Activated CD8-positive, alpha-beta memory T cell treated with anti-CD3 and anti-CD28 coated beads, Interleukin-2, amount 50 U/mL, for 1 hour (primary cell): ENCODE results near the gene KRTAP9-2.
"Not testable (repeated sequence)": the region's sequence is repeated elsewhere in the genome, so short reads cannot be mapped to it uniquely, and the experiment has no call there.

Experiments
- DNase-seq: peaks from one replicate; pipeline ENCODE4 v3.0.0-alpha.2; 2020; ENCODE audit errors: extremely low read depth

The KRTAP9-2 gene, protein sequence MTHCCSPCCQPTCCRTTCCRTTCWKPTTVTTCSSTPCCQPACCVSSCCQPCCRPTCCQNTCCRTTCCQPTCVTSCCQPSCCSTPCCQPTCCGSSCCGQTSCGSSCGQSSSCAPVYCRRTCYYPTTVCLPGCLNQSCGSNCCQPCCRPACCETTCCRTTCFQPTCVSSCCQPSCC

DNA sequence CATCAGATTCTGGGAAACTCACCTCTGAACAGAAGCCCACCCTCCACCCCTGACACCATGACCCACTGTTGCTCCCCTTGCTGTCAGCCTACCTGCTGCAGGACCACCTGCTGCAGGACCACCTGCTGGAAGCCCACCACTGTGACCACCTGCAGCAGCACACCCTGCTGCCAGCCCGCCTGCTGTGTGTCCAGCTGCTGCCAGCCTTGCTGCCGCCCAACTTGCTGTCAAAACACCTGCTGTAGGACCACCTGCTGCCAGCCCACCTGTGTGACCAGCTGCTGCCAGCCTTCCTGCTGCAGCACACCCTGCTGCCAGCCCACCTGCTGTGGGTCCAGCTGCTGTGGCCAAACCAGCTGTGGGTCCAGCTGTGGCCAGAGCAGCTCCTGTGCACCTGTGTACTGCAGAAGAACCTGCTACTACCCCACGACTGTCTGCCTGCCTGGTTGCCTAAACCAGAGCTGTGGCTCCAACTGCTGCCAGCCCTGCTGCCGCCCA lies at the start of gene KRTAP9-2:
KRTAP9-2 (plus strand) TSS at position 51 of the 498 bp plus-strand sequence; CDS start at position 58, 7 bp downstream.
- not testable (repeated sequence) for DNase-seq

DNA sequence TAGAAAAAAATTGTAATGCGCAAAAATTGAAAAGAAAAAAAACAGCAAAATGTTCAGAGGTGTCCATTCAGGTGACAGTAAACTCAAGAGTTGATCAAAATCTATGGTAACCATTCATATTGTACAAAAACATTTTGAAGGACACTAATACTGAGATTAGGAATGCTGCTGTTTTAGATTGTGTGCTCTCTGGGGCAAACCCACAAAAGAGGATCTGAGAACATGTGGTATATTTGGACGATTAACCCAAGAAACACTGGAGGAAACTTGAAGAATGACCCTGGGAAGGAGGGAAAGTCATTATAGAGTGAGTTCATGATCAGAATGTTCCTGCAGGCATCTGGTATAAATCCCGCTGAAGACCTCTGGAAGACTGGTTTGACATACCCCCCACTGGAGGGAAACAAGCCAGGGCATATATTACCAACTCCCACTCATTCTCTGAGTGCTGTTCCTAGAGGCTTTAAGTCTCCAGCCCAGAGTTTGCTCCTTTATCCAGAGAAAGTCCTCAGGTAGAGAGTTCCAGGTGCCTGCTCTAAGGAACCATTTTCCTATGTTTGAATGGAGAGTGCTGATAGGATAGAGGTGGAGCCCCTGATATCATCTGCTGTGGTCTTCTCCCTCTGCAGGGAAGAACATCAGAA lies 49.6 kb upstream of the KRTAP9-2 start:
- DNase-seq, result no peak

DNA sequence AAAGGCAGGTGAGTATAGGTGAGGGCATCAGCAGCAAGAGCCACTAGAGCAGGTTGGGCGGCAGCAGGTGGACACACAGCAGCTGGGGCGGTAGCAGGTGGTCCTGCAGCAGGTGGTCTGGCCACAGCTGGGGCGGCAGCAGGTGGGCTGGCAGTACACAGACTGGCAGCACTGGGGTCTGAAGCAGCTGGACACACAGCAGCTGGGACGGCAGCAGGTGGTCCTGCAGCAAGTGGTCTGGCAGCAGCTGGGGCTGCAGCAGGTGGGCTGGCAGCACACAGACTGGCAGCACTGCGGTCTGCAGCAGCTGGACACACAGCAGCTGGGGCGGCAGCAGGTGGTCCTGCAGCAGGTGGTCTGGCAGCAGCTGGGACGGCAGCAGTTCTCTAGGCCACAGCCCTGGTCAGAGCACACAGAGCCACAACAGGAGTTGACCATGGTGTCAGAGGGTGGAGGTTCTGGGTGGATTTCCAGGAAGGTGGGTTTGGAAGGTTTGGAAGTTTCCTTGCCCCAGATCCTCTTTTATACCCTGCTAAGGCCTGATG lies 48.6 kb upstream of the KRTAP9-2 start, which contains the start of gene KRTAP4-2:
KRTAP4-2 (minus strand) TSS at position 495 of the 545 bp plus-strand sequence; CDS start at position 438, 57 bp downstream.
- no peak for DNase-seq

DNA sequence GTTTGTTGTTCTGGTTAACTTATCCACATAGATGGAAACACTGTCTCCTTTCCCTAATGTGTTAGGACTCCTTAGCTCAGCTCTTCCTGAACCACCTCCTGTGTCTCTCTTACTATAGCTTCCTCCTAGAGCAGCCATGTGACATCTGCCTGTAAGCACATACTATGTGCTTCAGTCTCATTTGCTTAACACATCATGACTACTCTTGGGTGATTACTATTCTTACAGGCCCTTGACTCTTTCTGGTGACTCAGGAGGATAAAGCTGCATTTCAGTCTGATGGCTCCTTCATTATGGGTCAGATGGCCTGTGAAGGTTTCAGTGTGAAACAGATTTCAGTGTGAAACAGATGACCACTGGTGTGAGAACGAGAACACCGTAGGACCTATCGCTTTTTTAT lies 48.1 kb upstream of the KRTAP9-2 start:
- no peak for DNase-seq

DNA sequence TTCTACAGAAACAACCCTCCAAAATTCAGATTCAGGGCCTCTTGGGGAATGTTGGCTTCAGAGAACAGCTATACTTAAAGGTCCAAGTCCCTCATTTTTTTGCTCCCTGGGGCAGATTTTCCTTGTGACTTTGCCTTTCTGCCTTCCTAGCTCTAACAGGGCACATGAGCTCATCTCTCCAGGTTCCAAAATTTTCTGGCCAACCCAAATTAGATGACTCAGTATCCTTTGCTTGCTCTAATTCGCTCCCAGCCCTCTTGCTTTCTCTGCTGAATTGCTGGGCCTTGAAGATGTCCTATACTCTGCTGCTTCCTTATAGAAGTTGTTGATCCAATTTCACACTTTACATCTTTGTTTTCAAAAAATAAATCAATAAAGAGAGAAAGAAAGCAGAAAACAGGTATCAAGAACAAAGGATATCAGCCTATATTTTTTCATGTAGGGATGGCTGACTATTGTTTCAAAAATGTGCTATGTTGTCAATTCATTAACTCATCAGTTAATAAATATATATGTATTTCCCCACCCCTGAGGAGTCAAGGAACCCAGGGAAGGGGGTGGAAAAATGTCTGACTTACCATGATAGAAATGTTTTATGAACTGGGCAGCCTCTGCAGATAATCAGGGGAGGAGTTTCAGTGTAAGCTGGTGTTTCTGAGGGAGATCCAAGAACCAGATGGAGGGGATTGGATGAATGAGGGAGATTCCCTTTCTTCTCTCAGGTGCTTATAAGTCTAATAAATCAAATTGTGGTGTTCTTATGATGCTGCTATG lies 47.4 kb upstream of the KRTAP9-2 start:
- DNase-seq, result no peak

DNA sequence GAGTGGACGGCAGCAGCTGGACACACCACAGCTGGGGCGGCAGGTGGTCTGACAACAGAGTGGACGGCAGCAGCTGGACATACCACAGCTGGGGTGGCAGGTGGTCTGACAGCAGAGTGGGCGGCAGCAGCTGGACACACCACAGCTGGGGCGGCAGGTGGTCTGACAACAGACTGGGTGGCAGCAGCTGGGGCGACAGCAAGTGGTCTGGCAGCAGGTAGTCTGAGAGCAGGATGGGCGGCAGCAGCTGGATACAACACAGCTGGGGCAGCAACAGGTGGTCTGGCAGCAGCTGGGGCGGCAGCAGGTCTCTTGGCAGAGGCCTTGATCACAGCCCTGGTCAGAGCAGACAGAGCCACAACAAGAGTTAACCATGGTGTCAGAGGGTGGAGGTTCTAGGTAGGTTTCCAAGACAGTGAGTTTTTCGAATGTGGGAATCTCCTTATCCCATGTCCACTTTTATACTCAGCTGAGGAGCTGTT lies 41.9 kb upstream of the KRTAP9-2 start, which contains the start of gene KRTAP4-1:
KRTAP4-1 (minus strand) TSS at position 432 of the 482 bp plus-strand sequence; CDS start at position 375, 57 bp downstream.
- DNase-seq, result no peak

DNA sequence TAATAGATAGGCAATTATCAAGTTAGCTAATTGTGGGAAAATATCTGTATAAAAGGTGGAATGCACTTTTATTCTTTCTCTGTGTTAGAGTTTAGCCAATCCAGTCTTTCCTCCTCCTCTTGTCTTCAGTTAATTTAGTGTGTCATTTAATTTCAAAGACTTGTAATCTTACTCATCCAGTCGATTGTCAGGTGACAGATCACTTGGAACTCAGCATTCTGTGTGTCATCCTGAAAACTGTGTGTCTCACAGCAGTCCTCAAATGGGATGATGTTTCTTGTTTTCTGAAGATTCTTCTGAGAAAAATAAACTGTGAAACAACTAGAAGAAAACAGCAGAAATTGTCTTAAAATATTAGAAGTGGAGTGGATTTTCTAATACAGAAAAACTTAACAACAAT lies 41.4 kb upstream of the KRTAP9-2 start:
- DNase-seq, result no peak

DNA sequence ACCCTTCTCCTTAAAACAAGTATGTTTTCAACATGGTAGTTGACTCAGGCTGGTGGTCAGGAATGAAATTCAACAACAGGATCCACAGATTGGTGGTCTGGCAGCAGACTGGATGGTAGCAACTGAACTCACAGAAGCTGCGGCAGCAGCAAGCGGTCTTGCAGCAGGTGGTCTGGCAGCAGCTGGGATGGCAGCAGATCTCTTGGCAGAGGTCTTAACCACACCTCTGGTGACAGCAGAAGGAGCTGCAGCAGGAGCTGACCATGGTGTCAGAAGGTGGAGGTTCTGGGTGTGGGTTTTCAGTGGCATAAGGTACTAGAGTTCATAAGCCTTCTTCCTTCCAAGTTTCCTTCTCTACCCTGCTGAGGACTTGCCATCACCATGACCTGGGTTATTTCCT lies 39.6 kb upstream of the KRTAP9-2 start:
- no peak for DNase-seq

DNA sequence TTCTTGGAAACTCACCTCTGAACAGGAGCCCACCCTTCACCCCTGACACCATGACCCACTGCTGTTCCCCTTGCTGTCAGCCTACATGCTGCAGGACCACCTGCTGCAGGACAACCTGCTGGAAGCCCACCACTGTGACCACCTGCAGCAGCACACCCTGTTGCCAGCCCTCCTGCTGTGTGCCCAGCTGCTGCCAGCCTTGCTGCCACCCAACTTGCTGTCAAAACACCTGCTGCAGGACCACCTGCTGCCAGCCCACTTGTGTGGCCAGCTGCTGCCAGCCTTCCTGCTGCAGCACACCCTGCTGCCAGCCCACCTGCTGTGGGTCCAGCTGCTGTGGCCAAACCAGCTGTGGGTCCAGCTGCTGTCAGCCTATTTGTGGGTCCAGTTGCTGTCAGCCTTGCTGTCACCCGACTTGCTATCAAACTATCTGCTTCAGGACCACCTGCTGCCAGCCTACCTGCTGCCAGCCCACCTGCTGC lies 36.6 kb upstream of the KRTAP9-2 start, which contains the start of gene KRTAP9-1:
KRTAP9-1 (plus strand) TSS at position 51 of the 482 bp plus-strand sequence; CDS start at position 51, 0 bp downstream.
- not testable (repeated sequence) for DNase-seq

DNA sequence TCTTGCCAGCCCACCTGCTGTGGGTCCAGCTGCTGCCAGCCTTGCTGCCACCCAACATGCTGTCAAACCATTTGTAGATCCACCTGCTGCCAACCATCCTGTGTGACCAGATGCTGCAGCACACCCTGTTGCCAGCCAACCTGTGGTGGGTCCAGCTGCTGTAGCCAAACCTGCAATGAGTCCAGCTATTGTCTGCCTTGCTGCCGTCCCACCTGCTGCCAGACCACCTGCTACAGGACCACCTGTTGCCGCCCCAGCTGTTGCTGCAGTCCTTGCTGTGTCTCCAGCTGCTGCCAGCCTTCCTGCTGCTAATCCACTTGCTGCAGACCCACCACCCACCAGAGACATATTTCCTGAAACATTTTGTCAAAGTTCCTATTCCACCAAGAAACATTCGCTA lies 36.1 kb upstream of the KRTAP9-2 start:
- no peak for DNase-seq

DNA sequence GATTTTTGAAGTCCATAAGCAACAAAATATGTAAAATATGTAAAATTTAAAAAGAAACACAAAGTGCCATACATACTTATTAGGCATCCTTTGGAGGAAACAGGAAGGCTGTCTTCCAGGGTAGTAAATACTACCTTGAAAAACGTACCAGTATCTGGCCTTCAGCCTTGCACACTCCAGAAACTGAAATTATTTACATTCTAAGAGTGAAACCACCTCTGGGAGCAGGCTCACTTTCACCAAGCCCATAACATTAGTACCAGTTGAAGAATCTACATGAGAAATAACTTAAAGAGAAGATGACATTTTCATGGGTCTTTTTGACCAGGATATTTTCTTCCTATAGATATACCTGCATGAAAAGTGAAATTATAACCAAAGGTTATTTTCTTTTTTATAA lies 30.4 kb upstream of the KRTAP9-2 start:
- no peak for DNase-seq

DNA sequence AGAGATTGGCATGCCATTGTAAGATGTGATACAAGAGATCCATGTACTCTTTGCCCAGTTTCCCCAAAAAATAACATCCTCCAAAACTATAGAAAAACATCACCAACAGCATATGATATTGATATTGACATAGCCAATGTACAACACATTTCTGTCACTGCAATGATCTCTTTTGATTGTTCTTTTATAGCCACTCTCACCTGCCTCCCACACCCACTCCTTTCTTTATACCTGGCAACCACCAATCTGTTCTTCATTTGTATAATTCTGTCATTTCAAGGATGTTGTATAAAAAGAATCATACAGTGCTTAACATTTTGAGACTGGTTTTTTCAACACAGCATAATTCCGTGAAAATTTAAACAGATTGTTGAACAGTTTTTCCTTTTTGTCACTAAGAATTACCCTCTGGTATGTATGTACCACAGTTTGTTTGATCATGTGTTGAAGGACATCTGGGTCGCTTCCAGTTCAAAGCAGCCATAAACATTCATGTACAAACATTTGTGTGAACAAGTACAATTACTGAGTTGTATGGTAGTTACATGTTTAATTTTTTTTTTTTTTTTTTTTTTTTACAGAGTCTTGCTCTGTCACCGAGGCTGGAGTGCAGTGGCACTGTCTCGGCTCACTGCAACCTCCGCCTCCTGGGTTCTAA lies 26.9 kb upstream of the KRTAP9-2 start:
- no peak for DNase-seq

DNA sequence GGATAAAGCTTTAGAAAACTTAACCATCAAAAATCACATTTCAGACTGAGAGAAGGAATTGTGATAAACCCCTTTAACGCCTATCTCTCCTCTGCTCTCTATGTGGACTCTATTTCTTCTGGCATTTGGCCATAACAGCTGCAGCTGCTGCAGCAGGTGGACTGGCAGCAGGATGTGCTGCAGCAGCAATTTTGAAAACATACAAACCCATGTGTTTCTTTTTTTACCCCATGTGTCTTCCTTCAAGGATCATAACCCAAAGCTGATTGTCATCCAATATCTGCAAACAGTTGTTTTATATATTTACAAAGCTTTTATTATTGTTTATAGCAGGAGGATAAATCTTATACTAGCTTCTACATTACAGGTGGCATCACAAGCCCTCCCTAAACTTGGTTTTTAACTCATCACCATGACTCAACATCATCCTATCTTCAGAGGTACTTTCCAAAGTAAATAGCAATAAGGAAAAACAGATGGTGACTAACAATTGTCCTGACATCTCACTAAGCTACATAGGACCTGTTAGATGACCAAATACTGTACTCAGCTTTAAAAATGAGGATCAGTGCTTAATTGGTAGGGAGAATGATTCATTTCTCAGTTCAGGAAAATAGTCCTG lies 14.5 kb upstream of the KRTAP9-2 start:
- DNase-seq, result no peak

DNA sequence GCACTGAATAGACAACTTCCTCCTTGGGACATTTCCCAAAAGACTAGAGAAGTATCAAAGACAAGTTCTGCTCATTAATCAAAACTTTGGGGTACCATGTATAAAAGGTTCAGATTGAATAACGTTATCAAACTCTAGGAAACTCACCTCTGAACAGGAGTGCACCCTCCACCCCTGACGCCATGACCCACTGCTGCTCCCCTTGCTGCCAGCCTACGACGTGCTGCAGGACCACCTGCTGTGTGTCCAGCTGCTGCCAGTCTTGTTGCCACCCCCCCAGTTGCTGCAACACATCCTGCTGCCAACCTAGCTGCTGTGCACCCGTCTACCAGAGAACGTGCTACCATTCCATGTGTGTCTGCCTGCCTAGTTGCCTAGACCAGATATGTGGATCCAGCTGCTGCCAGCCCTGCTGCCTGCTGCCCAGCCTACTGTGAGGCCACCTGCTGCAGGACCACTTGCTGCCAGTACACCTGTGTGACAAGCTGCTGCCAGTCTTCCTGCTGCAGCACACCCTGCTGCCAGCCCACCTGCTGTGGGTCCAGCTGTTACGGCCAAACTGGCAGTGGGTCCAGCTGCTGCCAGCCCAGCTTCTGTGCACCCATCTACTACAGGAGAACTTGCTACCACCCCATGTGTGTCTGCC lies 13.8 kb upstream of the KRTAP9-2 start:
- DNase-seq, result no peak

DNA sequence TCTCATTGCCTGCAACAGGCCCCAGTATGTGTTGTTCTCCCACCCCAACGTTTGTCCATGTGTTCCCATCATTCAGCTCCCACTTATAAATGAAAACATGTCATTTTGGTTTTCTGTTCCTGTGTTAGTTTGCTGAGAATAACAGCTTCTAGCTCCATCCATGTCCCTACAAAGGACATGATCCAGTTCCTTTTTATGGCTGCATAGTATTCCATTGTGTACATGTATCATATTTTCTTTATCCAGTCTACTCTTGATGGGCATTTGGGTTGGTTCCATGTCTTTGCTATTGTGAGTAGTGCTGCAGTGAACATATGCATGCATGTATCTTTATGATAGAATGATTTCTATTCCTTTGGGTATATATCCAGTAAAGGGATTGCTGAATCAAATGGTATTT lies 10.8 kb upstream of the KRTAP9-2 start:
- DNase-seq, result no peak

DNA sequence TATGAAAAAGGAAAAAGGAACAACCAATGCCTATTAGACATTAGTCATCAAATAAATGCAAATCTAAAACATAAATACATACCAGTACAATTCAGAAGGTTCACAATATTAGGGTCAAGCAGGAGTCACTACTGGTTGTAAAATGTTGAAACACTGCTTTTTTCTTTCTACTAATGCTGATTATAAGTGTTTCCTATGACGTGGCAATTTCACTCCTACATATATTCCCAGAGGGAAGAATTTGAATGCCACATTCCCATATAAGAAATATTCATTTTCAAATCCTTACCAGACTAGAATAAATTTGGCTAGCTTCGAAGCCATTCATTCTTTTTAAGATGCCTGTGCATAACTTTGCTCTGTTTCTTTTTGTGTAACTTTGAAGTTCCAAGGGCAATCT lies 2.6 kb upstream of the KRTAP9-2 start:
- no peak for DNase-seq

DNA sequence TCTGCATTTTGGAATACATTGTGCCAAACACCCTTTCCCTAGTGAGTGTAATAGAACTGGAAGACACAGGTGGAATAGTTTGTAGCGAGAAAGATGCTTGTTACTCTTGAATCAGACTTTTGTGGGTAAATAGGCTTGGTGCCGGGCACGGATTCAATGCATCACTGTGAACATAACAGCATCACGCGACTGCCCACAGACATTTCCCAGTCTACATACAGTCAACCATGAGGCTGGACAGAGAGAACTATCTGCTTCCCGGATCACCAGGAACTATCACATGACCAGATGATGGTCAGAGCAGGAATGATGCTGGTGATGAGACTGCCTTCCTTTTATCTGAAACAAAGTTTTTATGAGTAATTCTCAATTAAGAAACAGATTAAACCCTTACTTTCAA lies 397 bp upstream of the KRTAP9-2 start:
- DNase-seq, result no peak

DNA sequence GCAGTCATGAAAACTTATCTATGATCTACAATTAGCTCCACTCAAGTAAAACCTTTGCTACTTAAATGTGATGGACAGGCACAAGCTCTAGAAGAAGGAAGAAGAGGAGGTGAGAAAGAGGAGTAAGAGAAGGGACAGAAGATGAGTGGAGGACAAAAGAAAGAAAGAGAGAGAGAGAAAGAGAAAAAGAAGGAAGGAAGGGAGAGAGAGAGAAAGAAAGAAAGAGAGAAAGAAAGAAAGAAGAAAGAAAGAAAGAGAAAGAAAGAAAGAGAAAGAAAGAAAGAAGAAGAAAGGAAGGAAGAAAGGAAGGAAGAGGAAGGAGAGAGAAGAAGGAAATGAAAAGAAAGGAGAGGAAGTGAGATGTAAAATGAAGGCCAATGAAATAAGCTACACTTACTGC lies 3.6 kb downstream of the KRTAP9-2 start:
- no peak for DNase-seq

DNA sequence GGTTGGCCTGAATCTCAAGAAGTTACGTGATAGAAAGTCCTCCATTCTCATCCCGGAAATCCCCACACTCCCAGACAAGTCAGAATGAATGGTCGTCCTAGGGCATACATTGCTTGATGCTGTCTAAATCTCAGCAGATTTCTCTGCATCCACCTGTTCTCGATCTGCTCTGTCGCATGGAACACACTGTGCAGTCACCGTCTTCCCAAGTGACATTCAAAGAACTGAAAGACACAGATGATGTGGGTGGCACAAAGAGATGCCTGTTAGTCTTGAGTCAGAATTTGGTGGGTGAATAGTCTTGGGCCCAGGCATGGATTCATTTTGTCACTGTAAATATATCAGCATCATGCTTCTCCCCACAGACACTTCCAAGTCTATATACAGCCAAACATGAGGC lies 5.3 kb downstream of the KRTAP9-2 start:
- DNase-seq, result no peak

DNA sequence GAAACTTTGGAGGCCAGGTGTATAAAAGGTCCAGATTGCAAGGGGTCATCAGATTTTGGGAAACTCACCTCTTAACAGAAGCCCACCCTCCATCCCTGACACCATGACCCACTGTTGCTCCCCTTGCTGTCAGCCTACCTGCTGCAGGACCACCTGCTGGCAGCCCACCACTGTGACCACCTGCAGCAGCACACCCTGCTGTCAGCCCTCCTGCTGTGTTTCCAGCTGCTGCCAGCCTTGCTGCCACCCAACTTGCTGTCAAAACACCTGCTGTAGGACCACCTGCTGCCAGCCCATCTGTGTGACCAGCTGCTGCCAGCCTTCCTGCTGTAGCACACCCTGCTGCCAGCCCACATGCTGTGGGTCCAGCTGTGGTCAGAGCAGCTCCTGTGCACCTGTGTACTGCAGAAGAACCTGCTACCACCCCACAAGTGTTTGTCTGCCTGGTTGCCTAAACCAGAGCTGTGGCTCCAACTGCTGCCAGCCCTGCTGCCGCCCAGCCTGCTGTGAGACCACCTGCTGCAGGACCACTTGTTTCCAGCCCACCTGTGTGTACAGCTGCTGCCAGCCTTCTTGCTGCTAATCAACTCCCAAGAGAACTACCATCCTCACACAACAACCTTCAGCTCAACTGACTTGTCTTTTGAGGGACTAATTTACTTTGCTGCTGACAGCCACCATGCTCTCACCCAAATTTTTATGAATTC lies 6.1 kb downstream of the KRTAP9-2 start, which contains the start of gene KRTAP9-3:
KRTAP9-3 (plus strand) TSS at position 51 of the 707 bp plus-strand sequence; CDS start at position 104, 53 bp downstream.
- not testable (repeated sequence) for DNase-seq
